HepG2 (cell line): ENCODE measurements around the gene HMBS. TPM values are rescaled to one million over a fixed set of nuclear protein-coding genes. Genes with fewer than 3 reads are reported as not detected.

Source experiments
- GATAD2A ChIP-seq: IDR thresholded peaks from 2 replicates; pipeline ENCODE4 v1.6.1; 2016
- GTF3A ChIP-seq: sonication (generic); formaldehyde crosslinking; conservative IDR thresholded peaks from 2 replicates; pipeline ENCODE4 v1.4.0; 2020; ENCODE audit warnings: mild to moderate bottlenecking, missing genetic modification reagents
- GZF1 ChIP-seq: sonication (generic); formaldehyde crosslinking; IDR thresholded peaks from 2 replicates; pipeline ENCODE4 v1.5.1; 2020; ENCODE audit warnings: mild to moderate bottlenecking, missing genetic modification reagents
- IRF2 ChIP-seq: IDR thresholded peaks from 2 replicates; pipeline ENCODE4 v1.6.1; 2018; ENCODE audit warnings: missing genetic modification reagents, missing compliant biosample characterization
- JARID2 ChIP-seq: sonication (generic); formaldehyde crosslinking; IDR thresholded peaks from 2 replicates; pipeline ENCODE4 v1.8.1; 2023; ENCODE audit warnings: missing genetic modification reagents, inconsistent platforms; ENCODE audit not compliant: insufficient replicate concordance
- KLF11 ChIP-seq: IDR thresholded peaks from 2 replicates; pipeline ENCODE4 v1.6.1; 2016; ENCODE audit warnings: missing compliant biosample characterization
- MBD4 ChIP-seq: IDR thresholded peaks from 2 replicates; pipeline ENCODE4 v1.6.1; 2012; ENCODE audit warnings: low read length, inconsistent platforms, borderline replicate concordance
- MTF2 ChIP-seq: sonication (generic); formaldehyde crosslinking; IDR thresholded peaks from 2 replicates; pipeline ENCODE4 v1.5.0; 2020; ENCODE audit warnings: missing genetic modification reagents, borderline replicate concordance
- NR2F6 ChIP-seq, 2 experiments: IDR thresholded peaks; 2 replicates each; pipeline ENCODE4 v1.6.1; 2016; ENCODE audit warnings: antibody characterized with exemption in 1 of 2, mild to moderate bottlenecking in 1 of 2
- PAX8 ChIP-seq: sonication (generic); formaldehyde crosslinking; IDR thresholded peaks from 2 replicates; pipeline ENCODE4 v1.8.0; 2022; ENCODE audit warnings: mild to moderate bottlenecking, missing genetic modification reagents, borderline replicate concordance
- PHF20 ChIP-seq: sonication (generic); formaldehyde crosslinking; IDR thresholded peaks from 2 replicates; pipeline ENCODE4 v1.5.0; 2020; ENCODE audit warnings: mild to moderate bottlenecking, missing genetic modification reagents
- PHF5A ChIP-seq: IDR thresholded peaks from one replicate; pipeline ENCODE4 v1.6.1; 2018; ENCODE audit warnings: low read depth, missing genetic modification reagents; ENCODE audit not compliant: unreplicated experiment
- TGIF2 ChIP-seq: IDR thresholded peaks from 2 replicates; pipeline ENCODE4 v1.6.1; 2016; ENCODE audit warnings: control low read depth, missing compliant biosample characterization
- YEATS4 ChIP-seq: sonication (generic); formaldehyde crosslinking; IDR thresholded peaks from 2 replicates; pipeline ENCODE4 v1.4.0; 2020; ENCODE audit warnings: missing genetic modification reagents, borderline replicate concordance
- ZC3H13 ChIP-seq: sonication (generic); formaldehyde crosslinking; IDR thresholded peaks from 2 replicates; pipeline ENCODE4 v1.8.1; 2023; ENCODE audit warnings: mild to moderate bottlenecking, missing genetic modification reagents, moderate library complexity
- ZFP41 ChIP-seq: sonication (generic); formaldehyde crosslinking; IDR thresholded peaks from 2 replicates; pipeline ENCODE4 v1.4.0; 2020; ENCODE audit warnings: mild to moderate bottlenecking, missing genetic modification reagents, borderline replicate concordance
- ZNF460 ChIP-seq: sonication (generic); formaldehyde crosslinking; IDR thresholded peaks from 2 replicates; pipeline ENCODE4 v1.5.1; 2020; ENCODE audit warnings: missing genetic modification reagents, mild to moderate bottlenecking, borderline replicate concordance
- ZNF552 ChIP-seq: sonication (generic); formaldehyde crosslinking; IDR thresholded peaks from 2 replicates; pipeline ENCODE4 v1.9.0; 2022; ENCODE audit warnings: missing genetic modification reagents, mild to moderate bottlenecking, borderline replicate concordance
- ZSCAN31 ChIP-seq: sonication (generic); formaldehyde crosslinking; IDR thresholded peaks from 2 replicates; pipeline ENCODE4 v1.5.0; 2020; ENCODE audit warnings: low read depth, mild to moderate bottlenecking, missing genetic modification reagents
- polyA plus RNA-seq, 8 experiments: library from polyadenylated mRNA; depleted of rRNA in 3 of 8; stranded (reverse) in 7 of 8; unstranded in 1 of 8; fragments of >200 nt; fragmentation: Illumina TruSeq in 4 of 8; extraction: Trizol in 4 of 8; gene quantifications; 2 replicates each; pipeline versions ENCODE4 v1.2.1 to v1.2.3, GENCODE V29; 2011 to 2016; ENCODE audit warnings: low read depth in 4 of 8, missing spikeins in 1 of 8, mixed read lengths in 1 of 8; ENCODE audit not compliant: insufficient read depth in 1 of 8
- total RNA-seq, 5 experiments: library from RNA; depleted of rRNA; stranded (reverse); fragments of >200 nt; fragmentation: Illumina TruSeq; extraction: Trizol; gene quantifications; 2 replicates each; pipeline ENCODE4 v1.2.3, GENCODE V29; 2016; ENCODE audit warnings: low read depth in 1 of 5
- TF ChIP-seq, protein P1 (sequence below): sonication (generic); formaldehyde crosslinking; IDR thresholded peaks from 2 replicates; pipeline ENCODE4 v1.4.0; 2020; ENCODE audit warnings: mild to moderate bottlenecking, missing genetic modification reagents
- TF ChIP-seq, protein P2 (sequence below): sonication (generic); formaldehyde crosslinking; IDR thresholded peaks from 2 replicates; pipeline ENCODE4 v1.4.0; 2020; ENCODE audit warnings: missing genetic modification reagents
- TF ChIP-seq, protein P3 (sequence below): sonication (generic); IDR thresholded peaks from 2 replicates; pipeline ENCODE4 v1.6.1; 2016; ENCODE audit warnings: low read depth, borderline replicate concordance

HMBS gene
- total and polyA plus RNA-seq, 2 of the 13 experiments (the other 11 are each of a cell fraction or from before 2014, with no cell fraction given), result 9.4 to 46.9 TPM

DNA sequence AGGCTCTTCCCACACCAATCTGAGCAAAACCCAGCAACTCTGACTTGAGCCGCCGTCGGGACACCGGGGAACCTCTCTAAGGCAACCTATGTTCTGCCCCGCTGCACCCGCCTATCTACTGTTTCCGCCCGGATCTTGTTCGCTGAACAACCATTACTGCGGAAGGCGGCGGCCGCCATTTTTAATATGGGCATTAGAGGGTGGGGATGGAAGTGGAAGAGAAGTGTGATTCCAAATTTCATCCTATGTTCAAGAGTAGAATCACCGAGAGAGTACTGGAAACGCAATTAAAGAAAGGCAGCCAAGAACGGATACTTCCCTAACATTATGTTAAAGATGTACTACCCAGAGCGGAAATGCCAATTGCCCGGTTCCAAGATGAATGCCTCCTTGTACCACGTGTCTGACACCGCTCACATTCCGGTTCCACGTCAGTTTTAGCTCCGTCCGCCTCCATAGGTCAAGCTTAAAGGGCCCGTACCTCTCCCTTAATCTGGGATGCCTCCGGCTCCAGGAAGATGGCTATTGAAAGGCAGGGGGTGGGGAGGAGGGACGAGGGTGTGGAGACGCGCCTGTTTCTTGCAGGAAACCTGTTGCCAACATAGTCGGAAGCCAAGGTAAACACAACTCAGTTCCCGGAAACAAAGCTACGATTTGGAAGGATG is 17.2 kb downstream of the HMBS start, which contains the start of gene DPAGT1 (continued):
- 0 out of 2 replicates have a peak, but pooled peaks have one; percentile 0 for TF ChIP-seq ZC3H13 (CRISPR knock-in tag)
- no peak; the same call in 1 of the 2 replicates for TF ChIP-seq KLF11
- no peak for TF ChIP-seq PAX8 (CRISPR knock-in tag)
- TF ChIP-seq MBD4, result no peak
- peak; percentile 30; the same call in 1 of the 2 replicates for TF ChIP-seq ZSCAN31
- TF ChIP-seq NR2F6 (IDR thresholded peaks at IDR 0.05), result no peak
- peak; percentile 29; the same call in 1 of the 2 replicates for TF ChIP-seq NR2F6 (CRISPR knock-in tag; IDR thresholded peaks at IDR 0.05)
- TF ChIP-seq YEATS4 (CRISPR knock-in tag), result peak; percentile 78
- no peak for TF ChIP-seq ZNF460
- TF ChIP-seq, protein P1, sequence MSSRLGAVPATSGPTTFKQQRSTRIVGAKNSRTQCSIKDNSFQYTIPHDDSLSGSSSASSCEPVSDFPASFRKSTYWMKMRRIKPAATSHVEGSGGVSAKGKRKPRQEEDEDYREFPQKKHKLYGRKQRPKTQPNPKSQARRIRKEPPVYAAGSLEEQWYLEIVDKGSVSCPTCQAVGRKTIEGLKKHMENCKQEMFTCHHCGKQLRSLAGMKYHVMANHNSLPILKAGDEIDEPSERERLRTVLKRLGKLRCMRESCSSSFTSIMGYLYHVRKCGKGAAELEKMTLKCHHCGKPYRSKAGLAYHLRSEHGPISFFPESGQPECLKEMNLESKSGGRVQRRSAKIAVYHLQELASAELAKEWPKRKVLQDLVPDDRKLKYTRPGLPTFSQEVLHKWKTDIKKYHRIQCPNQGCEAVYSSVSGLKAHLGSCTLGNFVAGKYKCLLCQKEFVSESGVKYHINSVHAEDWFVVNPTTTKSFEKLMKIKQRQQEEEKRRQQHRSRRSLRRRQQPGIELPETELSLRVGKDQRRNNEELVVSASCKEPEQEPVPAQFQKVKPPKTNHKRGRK (CRISPR knock-in tag), result no peak
- no peak for TF ChIP-seq JARID2
- peak; percentile 47; the same call in 1 of the 2 replicates for TF ChIP-seq TGIF2 (CRISPR knock-in tag)
- TF ChIP-seq GATAD2A (CRISPR knock-in tag), result no peak; the same call in 1 of the 2 replicates
- no peak; the same call in 1 of the 2 replicates for TF ChIP-seq IRF2 (CRISPR knock-in tag)
- TF ChIP-seq MTF2 (CRISPR knock-in tag), result 0 out of 2 replicates have a peak, but pooled peaks have one; percentile 30
- TF ChIP-seq PHF20 (CRISPR knock-in tag), result peak; percentile 88
- TF ChIP-seq, protein P2, sequence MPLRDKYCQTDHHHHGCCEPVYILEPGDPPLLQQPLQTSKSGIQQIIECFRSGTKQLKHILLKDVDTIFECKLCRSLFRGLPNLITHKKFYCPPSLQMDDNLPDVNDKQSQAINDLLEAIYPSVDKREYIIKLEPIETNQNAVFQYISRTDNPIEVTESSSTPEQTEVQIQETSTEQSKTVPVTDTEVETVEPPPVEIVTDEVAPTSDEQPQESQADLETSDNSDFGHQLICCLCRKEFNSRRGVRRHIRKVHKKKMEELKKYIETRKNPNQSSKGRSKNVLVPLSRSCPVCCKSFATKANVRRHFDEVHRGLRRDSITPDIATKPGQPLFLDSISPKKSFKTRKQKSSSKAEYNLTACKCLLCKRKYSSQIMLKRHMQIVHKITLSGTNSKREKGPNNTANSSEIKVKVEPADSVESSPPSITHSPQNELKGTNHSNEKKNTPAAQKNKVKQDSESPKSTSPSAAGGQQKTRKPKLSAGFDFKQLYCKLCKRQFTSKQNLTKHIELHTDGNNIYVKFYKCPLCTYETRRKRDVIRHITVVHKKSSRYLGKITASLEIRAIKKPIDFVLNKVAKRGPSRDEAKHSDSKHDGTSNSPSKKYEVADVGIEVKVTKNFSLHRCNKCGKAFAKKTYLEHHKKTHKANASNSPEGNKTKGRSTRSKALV (CRISPR knock-in tag), result no peak
- TF ChIP-seq ZFP41 (CRISPR knock-in tag), result no peak
- TF ChIP-seq GTF3A, result no peak
- TF ChIP-seq PHF5A, result no peak
- no peak for TF ChIP-seq GZF1 (CRISPR knock-in tag)
- TF ChIP-seq ZNF552, result no peak
- TF ChIP-seq, protein P3, sequence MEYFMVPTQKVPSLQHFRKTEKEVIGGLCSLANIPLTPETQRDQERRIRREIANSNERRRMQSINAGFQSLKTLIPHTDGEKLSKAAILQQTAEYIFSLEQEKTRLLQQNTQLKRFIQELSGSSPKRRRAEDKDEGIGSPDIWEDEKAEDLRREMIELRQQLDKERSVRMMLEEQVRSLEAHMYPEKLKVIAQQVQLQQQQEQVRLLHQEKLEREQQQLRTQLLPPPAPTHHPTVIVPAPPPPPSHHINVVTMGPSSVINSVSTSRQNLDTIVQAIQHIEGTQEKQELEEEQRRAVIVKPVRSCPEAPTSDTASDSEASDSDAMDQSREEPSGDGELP, result no peak; the same call in 1 of the 2 replicates
